Astrocyte of the spinal cord (primary cell): ENCODE measurements around the gene SH3RF3.

Experiments
- DNase-seq: peaks from one replicate; pipeline ENCODE4 v3.0.0; 2011; ENCODE audit warnings: low read depth, low spot score
- H3K4me3 ChIP-seq: 2 replicates; pipeline ENCODE4 v1.5.1; 2011; ENCODE audit warnings: low read depth, mild to moderate bottlenecking, low read length, moderate library complexity
- CTCF ChIP-seq: IDR thresholded peaks from 2 replicates; pipeline ENCODE4 v1.5.1; 2012; ENCODE audit warnings: low read depth, mild to moderate bottlenecking, low read length, inconsistent platforms
- in situ Hi-C: cut with HindIII; loops from 2 replicates; pipeline ENCODE4 v1.10.0; 2017; ENCODE audit warnings: low sequenced_read_pairs

The SH3RF3 gene

GRCh38 chr2:109409321-109410038 is 280.5 kb downstream of the SH3RF3 start:
- H3K4me3 ChIP-seq: no peak overlapping the region
- in situ Hi-C loops: no loop called here
- DNase-seq: peak; percentile 21
- TF ChIP-seq CTCF: no peak

- H3K4me3 ChIP-seq: no peak overlapping the region
- DNase-seq: peak; percentile 5
- no peak for TF ChIP-seq CTCF
- in situ Hi-C loops: no loop called here
These were observed 281.2 kb downstream of the SH3RF3 start for GRCh38 chr2:109410039-109410815.

- DNase-seq: no peak
- no peak for TF ChIP-seq CTCF
- in situ Hi-C loops: no loop called here
- H3K4me3 ChIP-seq: no peak overlapping the region
These were observed 282.8 kb downstream of the SH3RF3 start for GRCh38 chr2:109411640-109412325.

GRCh38 chr2:109415581-109416013 is 286.6 kb downstream of the SH3RF3 start:
- TF ChIP-seq CTCF: no peak
- in situ Hi-C loops: no loop called here
- no peak for DNase-seq
- H3K4me3 ChIP-seq: no peak overlapping the region

GRCh38 chr2:109417701-109418335 is 288.8 kb downstream of the SH3RF3 start:
- no peak for TF ChIP-seq CTCF
- in situ Hi-C loops: no loop called here
- DNase-seq: no peak
- H3K4me3 ChIP-seq: no peak overlapping the region

GRCh38 chr2:109418716-109419115 is 289.7 kb downstream of the SH3RF3 start:
- in situ Hi-C loops: no loop called here
- H3K4me3 ChIP-seq: no peak overlapping the region
- no peak for DNase-seq
- TF ChIP-seq CTCF: no peak
